NCI-H187 (cell line): ENCODE measurements around the gene LHX2.
"Not testable (repeated sequence)": the region's sequence is repeated elsewhere in the genome, so short reads cannot be mapped to it uniquely, and the experiment has no call there.

Experiments used
- DNase-seq, 2 experiments: peaks; one replicate each; lab custom pipeline; 2025; lab: John Stamatoyannopoulos, UW

Gene LHX2, protein sequence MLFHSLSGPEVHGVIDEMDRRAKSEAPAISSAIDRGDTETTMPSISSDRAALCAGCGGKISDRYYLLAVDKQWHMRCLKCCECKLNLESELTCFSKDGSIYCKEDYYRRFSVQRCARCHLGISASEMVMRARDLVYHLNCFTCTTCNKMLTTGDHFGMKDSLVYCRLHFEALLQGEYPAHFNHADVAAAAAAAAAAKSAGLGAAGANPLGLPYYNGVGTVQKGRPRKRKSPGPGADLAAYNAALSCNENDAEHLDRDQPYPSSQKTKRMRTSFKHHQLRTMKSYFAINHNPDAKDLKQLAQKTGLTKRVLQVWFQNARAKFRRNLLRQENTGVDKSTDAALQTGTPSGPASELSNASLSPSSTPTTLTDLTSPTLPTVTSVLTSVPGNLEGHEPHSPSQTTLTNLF

DNA sequence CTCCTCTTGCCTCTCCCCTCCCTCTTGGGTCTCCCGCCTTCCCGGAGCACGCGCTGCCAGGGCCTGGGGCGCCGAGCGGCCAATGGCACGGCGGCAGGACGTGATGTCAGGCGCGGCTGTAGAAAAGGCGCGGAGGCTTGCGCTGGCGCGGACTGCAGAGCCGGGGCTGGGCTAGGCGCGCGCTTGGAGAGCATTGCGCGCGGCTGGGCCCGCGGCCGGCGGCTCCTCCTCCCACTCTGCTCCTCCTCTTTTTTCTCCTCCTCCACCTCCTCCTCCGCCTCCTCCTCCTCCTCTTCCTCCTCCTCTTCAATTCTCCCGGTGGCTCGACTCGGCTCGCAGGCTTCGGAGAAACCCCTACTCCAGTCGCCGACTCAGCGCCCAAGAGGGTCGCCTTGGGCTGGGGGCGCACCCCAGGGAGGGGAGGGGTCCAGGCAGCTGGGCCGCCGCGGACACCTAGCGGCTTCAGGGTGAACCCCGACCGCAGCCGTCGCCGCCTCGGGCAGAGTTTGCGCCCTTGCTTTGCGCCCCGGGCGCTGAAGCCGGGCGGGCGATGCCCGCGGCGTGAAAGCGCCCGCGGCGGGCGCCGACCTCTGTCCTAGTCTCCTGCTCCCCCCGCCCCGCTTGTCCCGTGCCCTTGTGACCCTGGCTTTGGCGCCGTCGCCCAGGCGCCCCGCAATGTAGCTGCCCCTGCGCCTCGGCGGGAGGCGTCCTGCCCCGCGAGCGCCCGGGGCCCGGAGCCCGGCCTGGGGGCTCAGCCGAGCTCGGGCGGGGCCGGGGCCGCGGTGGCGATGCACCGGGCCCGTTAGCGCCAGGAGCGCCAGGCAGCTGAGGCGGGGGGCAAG is at the start of gene LHX2:
LHX2 (plus strand) TSS at position 309 of the 842 bp plus-strand sequence. CDS start 581 bp downstream, outside the sequence.
- DNase-seq: peak in 1 of 2 experiments; percentile 25

DNA sequence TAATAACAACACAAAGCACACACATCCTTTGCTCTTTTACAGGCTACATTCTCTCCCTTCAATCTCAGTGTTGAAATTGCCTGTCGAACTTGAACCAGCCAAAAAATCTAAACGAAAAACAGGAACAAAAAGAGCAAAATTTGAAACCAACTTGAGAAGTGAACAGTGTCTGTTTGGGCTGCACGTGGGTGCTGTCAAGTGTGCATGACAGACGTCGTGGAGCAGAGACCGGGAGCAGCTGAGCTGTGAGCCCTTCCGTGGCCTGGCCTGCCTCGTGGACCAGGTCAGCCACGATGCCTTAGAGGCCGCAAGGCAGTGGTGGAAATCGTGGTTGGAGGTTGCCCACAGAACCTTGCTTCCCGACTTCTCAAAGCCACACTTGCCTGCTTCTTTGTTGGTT is 46.8 kb upstream of the LHX2 start:
- DNase-seq: no peak

DNA sequence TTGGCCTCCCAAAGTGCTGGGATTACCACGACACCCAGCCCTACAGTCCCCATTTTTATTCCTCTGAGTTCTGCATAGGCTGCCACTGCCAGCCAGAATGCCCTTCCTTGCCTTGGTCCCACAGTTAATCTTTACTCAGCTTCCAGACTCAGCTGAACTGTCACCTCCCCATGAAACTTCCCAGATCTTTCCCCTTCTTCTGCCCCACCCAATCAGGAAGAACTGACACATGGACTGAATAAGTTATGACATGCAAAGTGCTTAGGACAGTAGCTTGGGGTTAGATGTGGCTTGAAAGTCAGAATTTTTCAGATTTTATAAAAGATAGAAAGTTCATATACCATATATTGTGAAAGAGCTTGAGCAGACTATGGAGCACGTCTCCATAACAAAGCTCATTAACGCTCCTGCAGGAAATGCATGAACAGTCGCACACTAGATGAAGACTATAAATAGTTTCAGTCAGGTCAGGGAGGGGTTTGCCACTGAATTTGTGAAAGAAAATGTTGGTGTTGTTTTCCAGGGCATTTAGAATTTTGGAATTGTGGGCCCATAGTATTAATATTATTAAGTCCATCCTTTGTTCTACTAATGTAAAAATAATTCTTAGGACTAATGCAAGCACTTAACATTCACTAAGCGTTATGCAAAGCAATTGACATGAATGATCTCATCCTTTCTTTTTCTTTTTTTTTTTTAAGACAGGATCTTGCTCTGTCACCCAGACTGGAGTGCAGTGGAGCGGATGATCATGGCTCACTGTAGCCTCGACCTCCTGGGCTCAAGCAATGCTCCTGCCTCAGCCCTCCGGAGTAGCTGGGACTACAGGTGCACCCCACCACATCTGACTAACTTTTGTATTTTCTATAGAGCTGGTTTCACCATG is 45.5 kb upstream of the LHX2 start:
- no peak for DNase-seq

DNA sequence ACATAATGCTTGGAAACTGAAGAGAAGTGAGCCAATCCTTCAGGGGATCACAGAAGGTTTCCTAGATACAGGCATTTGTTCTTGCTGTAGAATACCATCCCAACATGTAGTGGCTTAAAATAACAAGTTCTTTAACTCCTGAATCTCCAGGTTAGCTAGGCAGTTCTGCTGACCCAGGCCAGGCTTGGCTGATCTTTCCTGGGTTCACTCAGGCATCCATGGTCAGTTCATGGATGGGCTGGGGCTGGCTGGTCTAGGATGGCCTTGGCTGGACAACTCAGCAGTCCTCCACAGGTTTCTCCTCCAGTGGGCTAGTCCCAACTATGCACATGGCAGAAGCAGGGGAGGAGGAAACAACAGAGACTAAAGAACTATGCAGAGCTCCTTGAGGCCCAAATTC is 44.2 kb upstream of the LHX2 start:
- no peak for DNase-seq

DNA sequence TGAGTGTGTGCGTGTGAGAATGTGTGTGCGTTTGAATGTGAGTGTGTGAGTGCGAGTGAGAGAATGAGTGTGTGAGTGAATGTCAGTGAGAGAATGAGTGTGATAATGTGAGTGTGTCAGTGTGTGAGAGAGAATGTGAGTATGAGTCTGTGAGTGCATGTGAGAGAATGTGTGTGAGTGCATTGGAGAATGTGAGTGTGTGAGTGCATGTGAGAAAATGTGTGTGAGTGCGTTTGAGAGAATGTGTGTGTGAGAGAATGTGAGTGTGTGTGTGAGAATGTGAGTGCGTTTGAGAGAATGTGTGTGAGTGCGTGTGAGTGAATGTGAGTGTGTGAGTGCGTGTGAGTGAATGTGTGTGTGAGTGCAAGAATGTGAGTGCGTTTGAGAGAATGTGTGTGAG is 39.0 kb upstream of the LHX2 start:
- no peak for DNase-seq

DNA sequence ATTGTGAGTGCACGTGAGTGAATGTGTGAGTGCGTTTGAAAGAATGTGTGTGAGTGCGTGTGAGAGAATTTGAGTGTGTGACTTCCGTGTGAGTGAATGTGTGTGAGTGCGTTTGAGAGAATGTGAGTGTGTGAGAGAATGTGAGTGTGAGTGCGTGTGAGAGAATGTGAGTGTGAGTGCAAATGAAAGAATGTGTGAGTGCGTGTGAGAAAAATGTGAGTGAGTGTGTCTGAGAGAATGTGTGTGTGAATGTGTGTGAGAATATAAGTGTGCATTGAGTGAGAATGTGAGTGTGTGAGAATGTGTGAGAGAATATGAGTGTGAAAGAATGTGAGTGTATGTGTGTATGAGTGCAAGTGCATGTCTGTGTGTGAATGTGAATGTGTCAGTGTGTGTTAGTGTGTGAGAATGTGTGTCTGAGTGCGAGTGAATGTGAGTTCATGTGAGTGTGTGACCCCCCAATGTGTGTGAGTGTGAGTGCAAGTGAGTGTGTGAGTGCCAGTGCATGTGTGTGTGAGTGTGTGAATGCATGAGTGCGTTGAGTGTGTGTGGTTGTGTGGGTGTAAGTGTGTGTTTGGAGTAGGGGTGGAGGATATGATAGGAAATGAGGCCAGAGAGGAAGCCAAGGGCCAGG is 37.9 kb upstream of the LHX2 start:
- no peak for DNase-seq

DNA sequence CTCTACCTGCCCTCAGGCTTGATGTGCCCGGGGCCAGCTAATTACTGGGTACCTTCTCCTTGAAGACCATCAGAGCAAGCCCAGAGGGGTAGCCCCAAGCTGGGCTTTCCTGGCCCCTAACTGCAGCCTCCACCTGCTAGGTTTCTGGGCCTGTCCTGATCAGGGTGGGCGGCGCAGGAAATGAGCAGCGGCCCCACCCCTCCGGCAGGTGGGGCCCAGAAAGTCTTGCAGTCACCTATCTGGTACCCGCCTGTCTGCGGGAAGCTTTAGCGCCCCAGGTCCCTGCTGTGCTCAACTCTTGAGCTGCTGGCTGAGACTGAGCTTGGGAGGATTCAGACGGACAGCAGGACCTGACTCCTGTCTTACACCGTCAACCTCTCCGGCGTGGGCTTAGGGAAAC is 37.1 kb upstream of the LHX2 start:
- no peak for DNase-seq

DNA sequence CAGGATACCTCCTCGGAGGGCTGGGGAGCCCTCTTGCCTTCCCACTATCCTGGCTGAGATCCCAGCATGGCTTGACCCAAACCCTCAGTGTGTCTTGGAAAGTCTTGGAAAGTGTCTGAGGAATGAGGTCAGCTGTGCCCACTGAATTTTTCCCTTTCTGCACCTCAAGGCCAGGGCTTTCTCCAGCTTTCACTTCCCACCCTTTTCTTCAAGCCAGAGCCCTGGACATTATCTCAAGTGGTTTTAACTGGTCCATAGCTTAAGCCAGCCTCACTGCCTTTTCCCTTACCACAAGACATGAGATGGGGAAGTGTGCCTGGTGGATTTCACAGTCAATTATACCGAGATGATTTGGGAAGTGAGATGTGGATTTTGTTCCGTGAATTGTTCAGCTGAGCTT is 35.7 kb upstream of the LHX2 start:
- DNase-seq: no peak

DNA sequence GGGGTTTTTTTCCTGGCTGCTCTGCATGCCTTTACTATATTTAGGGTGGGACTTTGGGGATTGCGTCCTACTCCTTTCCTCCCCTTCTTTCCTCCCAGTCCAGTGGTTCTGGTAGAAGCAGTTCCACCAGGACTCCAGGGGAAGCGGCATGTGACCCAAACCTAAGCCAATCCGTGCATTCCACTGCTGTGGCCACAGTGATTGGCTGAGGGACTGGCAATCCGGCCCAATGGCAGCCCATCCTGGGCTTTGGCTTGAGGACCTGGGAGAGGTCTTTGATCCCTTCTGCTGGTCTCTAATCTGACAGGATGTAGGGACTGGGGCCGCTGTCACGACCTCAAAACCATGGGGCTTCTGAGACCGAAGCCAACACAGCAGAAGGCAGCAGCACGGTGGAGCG is 35.0 kb upstream of the LHX2 start:
- DNase-seq: not testable (repeated sequence)

DNA sequence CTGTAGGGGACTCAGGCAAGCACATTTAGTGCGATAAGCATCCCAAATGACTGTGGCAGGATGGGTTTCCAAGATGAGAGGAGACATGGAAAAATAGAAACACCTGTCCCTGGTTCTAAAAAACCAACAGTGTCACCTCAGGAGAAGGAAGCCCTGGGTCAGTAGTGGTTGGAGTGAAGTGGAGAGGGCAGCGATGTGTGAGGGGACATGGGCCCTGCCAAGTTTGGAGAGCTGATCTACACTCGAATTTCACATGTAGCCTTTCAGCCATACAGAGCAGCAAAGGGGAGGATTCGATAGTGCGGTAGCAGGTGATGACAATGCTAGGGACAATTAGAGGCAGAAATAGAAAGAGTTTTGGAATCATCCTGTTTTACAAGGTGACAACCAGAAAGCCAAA is 32.6 kb upstream of the LHX2 start:
- no peak for DNase-seq

DNA sequence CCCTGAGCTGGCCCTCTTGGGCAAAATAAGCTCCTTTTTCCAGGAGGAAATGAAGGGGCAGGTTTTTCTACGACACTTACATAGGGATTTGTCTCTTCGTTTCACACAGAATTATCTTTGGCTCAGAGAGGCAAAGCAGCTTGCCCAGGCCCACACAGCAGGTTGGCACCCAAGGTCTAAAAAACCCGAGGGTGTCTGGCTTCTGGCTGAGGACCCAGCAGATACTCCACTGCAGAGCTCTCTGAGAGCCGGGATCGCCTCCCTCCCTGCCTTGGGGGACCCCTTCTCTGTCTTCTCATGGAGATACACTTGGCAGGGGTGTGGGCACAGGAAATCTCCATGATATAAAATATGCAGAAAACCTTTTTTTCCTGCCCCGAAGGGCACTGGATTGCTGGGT is 29.0 kb upstream of the LHX2 start:
- DNase-seq: no peak

DNA sequence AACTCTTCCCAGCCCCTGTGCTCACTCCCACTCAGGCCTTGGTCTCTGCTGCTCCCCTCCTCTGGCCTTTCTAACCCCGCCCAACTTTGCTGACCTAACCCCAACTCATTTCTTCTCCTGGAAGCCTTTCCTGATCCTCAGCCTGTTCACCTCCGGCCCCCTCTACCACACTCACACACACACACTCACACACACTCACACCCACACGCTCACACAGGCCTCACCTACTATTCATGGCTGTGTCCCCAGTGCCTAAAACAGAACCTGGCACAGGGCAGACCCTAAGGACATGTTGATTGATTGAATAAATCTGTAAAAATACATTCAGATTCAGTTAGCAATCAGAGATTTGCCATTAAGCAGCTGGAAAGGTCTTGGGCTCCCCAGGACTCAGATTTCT is 28.5 kb upstream of the LHX2 start:
- DNase-seq: no peak

DNA sequence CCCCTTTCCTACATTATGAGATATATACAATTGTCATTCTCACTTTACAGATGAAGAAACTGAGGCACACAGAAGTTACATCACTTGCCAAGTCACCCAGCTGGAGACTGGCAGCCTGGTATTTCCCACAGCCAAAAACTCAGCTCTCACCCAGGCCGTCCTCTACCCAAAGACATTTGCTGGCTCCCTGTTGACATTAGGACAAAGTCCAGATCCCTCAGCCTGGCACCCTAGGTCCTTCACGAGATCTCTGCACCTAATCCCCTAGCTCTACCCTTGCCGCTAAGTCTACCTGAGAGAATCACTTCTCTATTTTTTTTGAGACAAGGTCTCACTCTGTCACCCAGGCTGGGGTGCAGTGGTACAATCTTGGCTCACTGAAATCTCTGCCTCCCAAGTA is 26.8 kb upstream of the LHX2 start:
- no peak for DNase-seq

DNA sequence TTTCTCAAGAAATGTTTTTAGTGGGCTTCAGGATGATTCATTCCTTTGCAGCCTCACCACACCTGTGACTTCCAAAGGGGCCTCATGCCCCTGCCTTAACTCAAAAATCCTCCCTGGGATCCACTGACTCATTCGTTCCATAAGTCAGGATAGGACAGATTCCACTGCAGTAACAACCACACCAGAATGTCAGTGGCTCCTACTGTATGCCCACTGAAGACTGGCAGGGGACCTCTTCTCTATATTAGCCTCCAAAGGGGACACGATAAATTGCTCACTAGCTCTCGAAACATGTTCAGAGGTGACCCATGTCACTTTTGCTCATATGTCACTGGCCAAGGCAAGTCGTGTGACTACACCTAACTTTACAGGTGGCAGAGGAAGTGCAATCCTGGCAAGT is 25.7 kb upstream of the LHX2 start:
- DNase-seq: no peak

DNA sequence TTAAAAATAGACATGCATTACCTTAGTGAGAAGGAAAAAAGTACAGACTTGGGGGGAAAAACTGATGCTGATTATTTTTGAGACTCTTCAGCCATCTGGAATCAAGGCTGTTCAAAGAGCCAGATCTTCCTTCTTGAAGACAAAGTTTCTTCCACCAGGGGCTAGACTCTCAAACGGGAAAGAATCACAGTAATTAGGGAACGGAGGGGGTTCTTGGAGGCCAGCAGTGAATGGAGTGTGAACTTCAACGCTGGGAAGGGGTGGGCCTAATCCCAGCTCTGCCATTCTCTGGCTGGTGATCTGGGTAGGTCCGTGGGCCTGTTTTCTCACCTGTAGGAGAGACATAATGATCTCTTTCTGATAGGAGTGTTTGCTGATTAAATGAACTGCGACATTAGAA is 21.1 kb upstream of the LHX2 start:
- DNase-seq: no peak

DNA sequence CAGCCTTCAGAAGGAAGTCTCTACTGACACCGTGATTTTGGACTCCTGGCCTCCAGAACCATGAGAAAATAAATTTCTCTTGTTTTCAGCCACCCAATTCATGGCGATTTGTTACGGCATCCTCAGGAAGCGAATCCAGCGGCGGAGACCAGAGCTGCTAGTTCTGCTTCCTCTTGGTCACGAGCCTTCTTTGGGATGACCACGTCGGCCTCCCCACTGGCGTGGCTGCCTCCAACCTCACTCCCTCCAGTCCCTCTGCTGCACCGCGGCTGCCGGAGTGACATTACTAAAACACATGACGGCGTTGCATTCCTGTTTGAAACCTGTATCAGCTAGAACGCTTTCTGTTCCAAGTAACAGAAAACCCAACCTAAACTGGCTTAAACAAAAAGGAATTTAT is 18.9 kb upstream of the LHX2 start:
- not testable (repeated sequence) for DNase-seq

DNA sequence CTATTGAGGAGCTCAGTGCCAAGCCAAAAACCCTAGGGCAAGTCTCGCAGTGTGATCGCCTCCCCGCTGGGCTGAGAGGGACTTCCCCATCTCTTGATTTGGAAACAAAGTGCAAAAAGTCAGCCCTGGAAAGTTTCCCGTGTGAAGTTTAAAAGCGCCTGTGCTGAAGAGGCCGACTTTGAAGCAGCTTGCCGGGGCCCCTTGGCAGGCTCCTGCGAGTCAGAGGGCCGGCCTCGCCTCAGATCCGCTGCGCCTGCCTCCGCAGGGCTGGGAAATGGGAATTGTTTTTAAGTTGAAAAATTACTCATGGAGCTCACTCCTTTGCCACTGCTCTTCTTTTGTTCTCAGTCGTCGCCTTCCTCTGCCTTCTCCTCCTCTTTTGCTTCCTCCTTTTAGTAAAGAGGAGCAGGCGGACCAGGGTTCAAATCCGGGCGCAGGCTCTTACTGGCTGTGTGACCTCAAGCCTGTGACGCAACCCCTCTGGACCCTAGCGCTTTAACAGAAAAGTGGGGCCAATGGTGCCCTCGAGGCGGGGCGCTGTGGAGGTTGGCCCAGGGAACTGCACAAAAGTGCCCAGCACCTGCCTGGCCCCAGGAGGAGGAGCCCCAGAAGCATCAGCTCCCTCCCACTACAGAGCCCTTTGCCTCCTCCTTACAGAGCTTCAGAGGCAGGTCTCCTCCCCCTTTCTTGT is 14.7 kb upstream of the LHX2 start:
- DNase-seq: no peak

DNA sequence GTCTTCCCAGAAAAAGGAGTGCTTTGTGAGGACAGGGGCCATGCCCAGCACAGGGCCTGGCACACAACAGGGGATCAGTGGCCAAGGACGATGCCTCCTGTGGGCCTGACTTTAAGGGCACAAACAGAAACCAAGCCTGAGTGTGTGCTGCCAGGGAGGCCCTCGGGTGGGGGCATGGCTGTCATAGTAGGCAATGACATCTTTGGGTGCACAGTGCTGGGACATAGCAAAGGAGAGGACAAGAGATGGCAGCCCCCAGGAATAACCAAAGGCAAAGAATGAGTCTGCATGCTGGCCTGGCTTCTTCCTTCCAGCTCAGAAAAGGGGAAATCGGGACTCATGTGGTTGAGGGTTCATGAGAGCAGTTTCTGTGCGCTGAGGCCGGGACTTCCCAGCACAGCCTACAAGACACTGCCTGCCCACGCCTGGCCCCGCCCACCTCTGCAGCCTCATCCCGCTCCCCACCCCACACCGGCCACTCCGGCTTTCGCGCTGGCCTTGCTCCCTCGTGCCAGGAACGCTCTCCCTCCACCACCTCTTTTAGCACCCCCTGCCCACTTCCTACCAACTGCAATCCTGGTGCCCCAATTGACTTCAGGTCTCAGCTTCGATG is 13.8 kb upstream of the LHX2 start:
- DNase-seq: no peak

DNA sequence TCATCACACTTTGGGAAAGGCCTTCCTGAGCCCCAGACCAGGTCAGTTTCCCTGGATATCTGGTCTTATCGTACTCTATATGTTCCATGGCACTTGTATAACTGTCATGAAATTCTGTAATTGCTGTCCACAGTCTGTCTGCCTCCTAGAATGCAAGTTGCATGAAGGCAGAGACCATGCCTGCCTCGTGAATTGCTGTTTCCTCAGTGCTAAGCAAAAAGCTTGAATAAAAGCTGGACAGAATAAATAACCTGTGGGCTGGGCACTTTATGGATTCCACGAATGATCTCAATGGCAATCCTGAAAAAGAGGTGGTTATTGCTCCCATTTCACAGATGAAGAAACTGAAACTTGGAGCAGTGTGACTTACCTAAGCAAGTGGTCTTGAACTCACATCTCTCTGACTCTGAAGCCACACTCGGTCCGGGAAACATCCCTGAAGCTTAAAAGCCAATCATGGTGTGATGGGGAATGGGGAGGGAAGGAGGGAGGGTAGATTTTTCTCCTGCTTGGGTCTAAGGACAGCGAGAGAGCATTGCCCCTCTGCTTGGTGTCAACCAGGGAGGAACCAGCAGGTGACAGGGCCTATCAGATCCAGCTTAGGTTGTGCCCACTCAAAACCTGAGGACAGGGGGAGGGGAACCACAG is 13.2 kb upstream of the LHX2 start:
- DNase-seq: no peak

DNA sequence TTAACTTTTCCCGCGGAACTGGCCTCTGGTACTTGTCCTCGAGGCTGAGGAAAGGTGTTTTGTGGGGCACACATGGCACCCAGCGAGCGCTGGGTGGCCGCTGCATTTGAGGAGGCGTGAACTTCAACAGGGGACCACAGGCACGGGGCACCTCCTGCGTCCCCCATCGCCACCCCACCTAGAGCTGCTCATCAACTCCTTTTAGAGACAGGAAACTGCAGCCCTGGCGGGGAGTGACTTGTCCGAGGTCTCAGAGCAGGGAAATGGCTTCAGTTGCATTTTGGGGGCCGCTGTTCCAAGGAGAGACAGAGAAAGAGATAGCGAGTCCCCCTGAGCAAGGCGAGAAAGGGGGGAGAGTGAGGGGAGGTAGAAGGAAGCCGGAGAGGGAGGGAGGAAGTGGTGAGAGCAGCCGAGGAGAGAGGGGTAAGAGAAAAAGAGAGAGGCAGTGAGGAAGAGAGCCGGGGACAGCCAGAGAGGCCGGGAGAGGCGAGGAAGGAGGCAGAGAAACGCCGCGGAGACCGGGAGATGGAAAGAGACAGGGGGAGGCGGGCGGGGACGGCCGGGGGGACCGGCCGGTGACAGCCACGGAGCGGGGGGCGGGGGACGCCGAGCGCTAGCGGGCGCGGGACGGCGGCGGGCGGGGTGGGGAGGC is 12.5 kb upstream of the LHX2 start:
- DNase-seq: no peak
